Heart left ventricle (tissue), 16 donors: ENCODE results near the gene ZC3H10. TPM values are rescaled to one million over a fixed set of nuclear protein-coding genes. Genes with fewer than 3 reads are reported as not detected.

Experiments used
- ATAC-seq, 4 donors: fragments of 200-7000 bp; cut with Tn5 transposase; one replicate each; pipeline ENCODE4 v1.9.1; 2020 to 2022; ENCODE audit warnings: moderate library complexity in 4 of 4, mild to moderate bottlenecking in 3 of 4, moderate number of reproducible peaks in 1 of 4
- DNase-seq, 5 donors: peaks; one replicate each; pipeline ENCODE4 v3.0.0-alpha.2; 2020
- H3K27ac ChIP-seq, 12 donors: fragments of 200-600 bp; sonication (generic) in 4 of 12; one replicate each; pipeline versions ENCODE4 v1.5.0 to v1.8.0; 2016 to 2022; ENCODE audit warnings: mild to moderate bottlenecking in 2 of 12
- H3K27me3 ChIP-seq, 9 donors: fragments of 200-600 bp; sonication (generic) in 2 of 9; one replicate each; pipeline versions ENCODE4 v1.5.1 to v1.8.0; 2016 to 2022; ENCODE audit warnings: mild to moderate bottlenecking in 3 of 9
- H3K36me3 ChIP-seq, 9 donors: fragments of 200-600 bp; sonication (generic) in 2 of 9; one replicate each; pipeline versions ENCODE4 v1.5.0 to v1.8.0; 2018 to 2022; ENCODE audit warnings: mild to moderate bottlenecking in 2 of 9
- H3K4me1 ChIP-seq, 12 donors: fragments of 200-600 bp; sonication (generic) in 4 of 12; one replicate each; pipeline versions ENCODE4 v1.5.0 to v1.8.0; 2016 to 2022; ENCODE audit warnings: mild to moderate bottlenecking in 3 of 12
- H3K4me3 ChIP-seq, 12 donors: fragments of 200-600 bp; sonication (generic) in 4 of 12; one replicate each; pipeline versions ENCODE4 v1.5.0 to v1.8.0; 2017 to 2022; ENCODE audit warnings: mild to moderate bottlenecking in 9 of 12, moderate library complexity in 4 of 12
- H3K9me3 ChIP-seq, 12 donors: fragments of 200-600 bp; sonication (generic) in 4 of 12; one replicate each; pipeline versions ENCODE4 v1.5.0 to v1.8.0; 2016 to 2022; ENCODE audit warnings: mild to moderate bottlenecking in 1 of 12
- CTCF ChIP-seq, 12 donors: fragments of 200-600 bp; sonication (generic) in 4 of 12; IDR thresholded peaks; one replicate each; pipeline versions ENCODE4 v1.5.0 to v1.8.0; 2018 to 2022; ENCODE audit warnings: antibody characterized with exemption in 12 of 12, mild to moderate bottlenecking in 5 of 12
- POLR2A ChIP-seq, 2 donors: fragments of 450-650 bp; IDR thresholded peaks; one replicate each; pipeline ENCODE4 v1.6.1; 2017; ENCODE audit warnings: antibody characterized with exemption in 2 of 2, mild to moderate bottlenecking in 2 of 2, moderate library complexity in 2 of 2
- WGBS, 4 donors: extraction: QIAGEN DNeasy Blood & Tissue Kit in 2 of 4; methylation state at CpG; one replicate each; pipeline versions ENCODE4 v1.1.5 to v1.1.7; 2013 to 2018; 5-methylcytosine and 5-hydroxymethylcytosine counted together
- intact Hi-C, 10 donors: fragments of 100-400 bp; cut with DNase I; formaldehyde crosslinking; loops; one replicate each; pipeline versions ENCODE4 v1.11.1 to v1.14.2; 2022
- polyA plus RNA-seq, 2 donors: library from polyadenylated mRNA; stranded (reverse); fragments of 200-250 nt; gene quantifications; one replicate each; pipeline ENCODE4 v1.2.3, GENCODE V29; 2013
- total RNA-seq, 9 donors: library from RNA; depleted of rRNA in 2 of 9; stranded (reverse); fragments of >200 nt in 2 of 9; fragmentation: NEBNext Ultra II Directional in 3 of 9; extraction: Animal tissue kit (Norgen Biotek cat#: 25700) in 3 of 9; gene quantifications; one replicate each; pipeline versions ENCODE4 v1.1.0 to v1.2.4, GENCODE V29; 2016 to 2023
- donor health status: ischemic (EF 13 %, LVEDD 7.1; RV severe dilation, severe dysfunction).
- donor health status: healthy with polysubstance abuse.
- donor health status: DM: no; HTN: yes; CAD: no.
- donor health status: DM: no; HTN: no; CAD: no.
- donor health status: ischemic (EF 25% LVEDD 6.9; RV normal size, moderate dysfunction).
- donor health status: ischemic (EF 25% LVEDD 5.7; RV mildly dilated, moderate dysfunction).
- donor health status: healthy.
- donor health status: DM: yes; HTN: yes; CAD: no.
- donor health status: ischemic (EF 35%, LVEDD 5.7; RV mildly dilated, moderate dysfunction).
- donor health status: nonischemic (EF 11% LVEDD 7.7; RV severe dilation, severe dysfunction).
- donor health status: DM: yes; HTN: yes; CAD: no.
- donor health status: PGD.
- donor health status: ischemic (EF 29% LVEDD 5.4; RV normal size, mild dysfunction).
- donor health status: nonischemic (EF 23%, LVEDD 6.1; RV moderate dilation, normal function).

Gene ZC3H10
- total and polyA plus RNA-seq, 11 donors, result 2.7 to 6.4 (median 4.3) TPM

GRCh38 chr12:56104815-56105608, 13.1 kb upstream of the ZC3H10 start:
- TF ChIP-seq POLR2A (IDR thresholded peaks at IDR 0.05) (no peak), CTCF (IDR thresholded peaks at IDR 0.05) (no peak)
- Histone ChIP-seq H3K4me1 (peaks cover 0 to 37% (median 22%) of the 10 kb centered on the region in 12 donors), H3K27me3 (no peaks in the 10 kb centered on the region), H3K27ac (peak overlapping the region; percentile 5 to 92 (median 84)), H3K4me3 (peak overlapping the region; percentile 45 to 93 (median 84)), H3K9me3 (no peaks in the 10 kb centered on the region), H3K36me3 (peaks cover 3 to 41% (median 36%) of the 10 kb centered on the region in 9 donors)
- ATAC-seq (peak; percentile 2 to 34 (median 26)), DNase-seq (peak in 1 of 5 donors; percentile 45)
- WGBS, 4 donors, result 1% methylated on average over 19 to 40 of the region's 40 CpGs
- intact Hi-C loops, result loop anchor here in 6 of 10 donors (1.0 to 10.0 kb wide), 7 partner anchors 11 to 370 kb away; partner anchors contain the start of genes RPL41 (in 1 of the 6) and RPS26 (in 1 of the 6)

- intact Hi-C loops, result loop anchor here in 2 of 10 donors (10.0 kb wide), 2 partner anchors 101 to 371 kb away; no protein-coding TSS in a partner anchor
- ATAC-seq (no peak), DNase-seq (no peak)
- no peaks in the 10 kb centered on the region for H3K27me3 ChIP-seq
- peaks cover 3 to 46% (median 41%) of the 10 kb centered on the region in 9 donors for H3K36me3 ChIP-seq
- no peaks in the 10 kb centered on the region for H3K9me3 ChIP-seq
- peak overlapping the region in 11 of 12 donors; percentile 51 to 93 (median 85) for H3K4me3 ChIP-seq
- 34 to 44% (median 36%) methylated on average over 2 of the region's 2 CpGs for WGBS, 4 donors
- peaks cover 0 to 37% (median 22%) of the 10 kb centered on the region in 12 donors for H3K4me1 ChIP-seq
- TF ChIP-seq CTCF (IDR thresholded peaks at IDR 0.05), result no peak
- no peak for TF ChIP-seq POLR2A (IDR thresholded peaks at IDR 0.05)
- H3K27ac ChIP-seq, result peak overlapping the region in 3 of 12 donors; percentile 84 to 92 (median 84)
These were observed 12.5 kb upstream of the ZC3H10 start for GRCh38 chr12:56105609-56105902.

- DNase-seq (no peak), ATAC-seq (no peak)
- peaks cover 0 to 35% (median 22%) of the 10 kb centered on the region in 12 donors for H3K4me1 ChIP-seq
- H3K27ac ChIP-seq, result no peak overlapping the region
- H3K36me3 ChIP-seq, result peaks cover 3 to 63% (median 57%) of the 10 kb centered on the region in 9 donors
- TF ChIP-seq CTCF (IDR thresholded peaks at IDR 0.05) (no peak), POLR2A (IDR thresholded peaks at IDR 0.05) (no peak)
- intact Hi-C loops, result loop anchor here in 2 of 10 donors (10.0 kb wide), 2 partner anchors 102 to 372 kb away; no protein-coding TSS in a partner anchor
- no peaks in the 10 kb centered on the region for H3K27me3 ChIP-seq
- 88 to 95% (median 93%) methylated on average over 3 of the region's 3 CpGs for WGBS, 4 donors
- no peak overlapping the region for H3K4me3 ChIP-seq
- H3K9me3 ChIP-seq, result no peaks in the 10 kb centered on the region
These were observed 10.8 kb upstream of the ZC3H10 start for GRCh38 chr12:56107242-56107641.

- Histone ChIP-seq H3K27me3 (no peaks in the 10 kb centered on the region), H3K27ac (no peak overlapping the region), H3K4me3 (no peak overlapping the region), H3K36me3 (peaks cover 3 to 85% (median 74%) of the 10 kb centered on the region in 9 donors), H3K4me1 (peaks cover 0 to 22% (median 11%) of the 10 kb centered on the region in 12 donors), H3K9me3 (no peaks in the 10 kb centered on the region)
- 87 to 97% (median 92%) methylated on average over 5 of the region's 5 CpGs for WGBS, 4 donors
- no peak for DNase-seq
- intact Hi-C loops, result loop anchor here in 2 of 10 donors (5.0 to 10.0 kb wide), 2 partner anchors 66 to 373 kb away; partner anchors contain the start of gene RPS26 (in 1 of the 2)
- no peak for ATAC-seq
- TF ChIP-seq CTCF (IDR thresholded peaks at IDR 0.05) (no peak), POLR2A (IDR thresholded peaks at IDR 0.05) (no peak)
These were observed 7.5 kb upstream of the ZC3H10 start for GRCh38 chr12:56110571-56110970.
